B cell (primary cell): ENCODE results near the gene NYAP2. TPM values are rescaled to one million over a fixed set of nuclear protein-coding genes. Genes with fewer than 3 reads are reported as not detected.

Experiments
- ATAC-seq: fragments of 200-7000 bp; cut with Tn5 transposase; one replicate; pipeline ENCODE4 v1.10.0; 2021; ENCODE audit warnings: low read depth, mild to moderate bottlenecking, moderate number of reproducible peaks, moderate library complexity
- CTCF ChIA-PET: fragments of 350-600 bp; sonication (Branson Sonifier 250); formaldehyde crosslinking; loops from one replicate; lab custom pipeline; 2021; ENCODE audit warnings: antibody characterized with exemption, inconsistent platforms; lab: Charles Lee
- POLR2A ChIA-PET: fragments of 350-600 bp; sonication (Branson Sonifier 250); formaldehyde crosslinking; loops from one replicate; lab custom pipeline; 2021; ENCODE audit warnings: antibody characterized with exemption; lab: Charles Lee
- DNase-seq: peaks from one replicate; pipeline ENCODE4 v3.0.0; 2013
- H2AFZ ChIP-seq: 2 replicates; pipeline ENCODE4 v1.6.1; 2012; ENCODE audit warnings: mild to moderate bottlenecking, low read depth, low read length; ENCODE audit not compliant: insufficient read depth, poor library complexity, severe bottlenecking
- H3K27ac ChIP-seq, 2 donors: 1 replicate in 1 of 2; 2 replicates in 1 of 2; pipeline ENCODE4 v1.5.1; 2012 to 2013; ENCODE audit warnings: low read length in 2 of 2, mild to moderate bottlenecking in 2 of 2, moderate library complexity in 1 of 2
- H3K27me3 ChIP-seq, 4 experiments: fragments of 200-600 bp in 1 of 4; sonication (generic) in 1 of 4; replicated peaks in 1 of 4; 1 replicate in 2 of 4; 2 replicates in 2 of 4; pipeline versions ENCODE4 v1.6.1 to v1.7.0; 2013 to 2016; ENCODE audit warnings: low read length in 3 of 4, mild to moderate bottlenecking in 2 of 4, mixed read lengths in 1 of 4, moderate library complexity in 1 of 4; ENCODE audit not compliant: insufficient read depth in 4 of 4, control insufficient read depth in 3 of 4; ENCODE audit errors: control extremely low read depth in 1 of 4
- H3K36me3 ChIP-seq, 2 experiments: replicated peaks in 1 of 2; 1 replicate in 1 of 2; 2 replicates in 1 of 2; pipeline versions ENCODE4 v1.6.1 to v1.7.1; 2013; ENCODE audit warnings: low read length in 1 of 2; ENCODE audit not compliant: insufficient read depth in 2 of 2, control insufficient read depth in 1 of 2; ENCODE audit errors: control extremely low read depth in 1 of 2, extremely low read depth in 1 of 2
- H3K4me1 ChIP-seq, 2 donors: fragments of 200-600 bp in 1 of 2; sonication (generic) in 1 of 2; 1 replicate in 1 of 2; 2 replicates in 1 of 2; pipeline versions ENCODE4 v1.5.1 to v1.6.1; 2013 to 2017; ENCODE audit warnings: low read length in 2 of 2; ENCODE audit not compliant: control insufficient read depth in 2 of 2, insufficient read depth in 2 of 2
- H3K4me2 ChIP-seq: replicated peaks from 2 replicates; pipeline ENCODE3; 2012; ENCODE audit warnings: mild to moderate bottlenecking, low read depth, low read length; ENCODE audit not compliant: poor library complexity, severe bottlenecking
- H3K4me3 ChIP-seq, 5 experiments: fragments of 200-600 bp in 1 of 5; sonication (generic) in 1 of 5; 1 replicate in 3 of 5; 2 replicates in 2 of 5; pipeline versions ENCODE4 v1.5.1 to v1.7.0; 2011 to 2016; ENCODE audit warnings: low read length in 4 of 5, mild to moderate bottlenecking in 4 of 5, low read depth in 2 of 5, control low read depth in 1 of 5, moderate library complexity in 1 of 5; ENCODE audit not compliant: insufficient read depth in 1 of 5; ENCODE audit errors: control extremely low read depth in 1 of 5, extremely low read depth in 1 of 5
- H3K79me2 ChIP-seq: fragments of 200-600 bp; sonication (generic); one replicate; pipeline ENCODE4 v1.6.0; 2016; ENCODE audit warnings: low read length; ENCODE audit not compliant: control insufficient read depth, insufficient read depth
- H3K9ac ChIP-seq: fragments of 200-600 bp; sonication (generic); 2 replicates; pipeline ENCODE4 v1.6.1; 2017; ENCODE audit warnings: mild to moderate bottlenecking, low read length, moderate library complexity
- H3K9me3 ChIP-seq, 3 donors: one replicate each; pipeline versions ENCODE4 v1.6.1 to v1.7.1; 2013; ENCODE audit warnings: low read length in 2 of 3; ENCODE audit not compliant: control insufficient read depth in 2 of 3, insufficient read depth in 1 of 3; ENCODE audit errors: control extremely low read depth in 1 of 3
- H4K20me1 ChIP-seq: 2 replicates; pipeline ENCODE4 v1.6.0; 2012; ENCODE audit warnings: mild to moderate bottlenecking, low read length; ENCODE audit not compliant: insufficient read depth, control insufficient read depth, poor library complexity, severe bottlenecking
- H3K27ac Mint-ChIP-seq: one replicate; pipeline ENCODE4 v1.8.0; 2021; ENCODE audit warnings: mixed read lengths
- H3K27me3 Mint-ChIP-seq: one replicate; pipeline ENCODE4 v1.8.0; 2021; ENCODE audit warnings: mixed read lengths
- H3K4me1 Mint-ChIP-seq: one replicate; pipeline ENCODE4 v1.8.0; 2021; ENCODE audit warnings: mixed read lengths
- H3K4me3 Mint-ChIP-seq: one replicate; pipeline ENCODE4 v1.8.0; 2021; ENCODE audit warnings: mixed read lengths
- H3K9me3 Mint-ChIP-seq: one replicate; pipeline ENCODE4 v1.8.0; 2022; ENCODE audit warnings: mixed read lengths; ENCODE audit not compliant: insufficient read depth
- CTCF ChIP-seq: fragments of 200-600 bp; IDR thresholded peaks from one replicate; pipeline ENCODE4 v1.8.0; 2022; ENCODE audit warnings: antibody characterized with exemption, mild to moderate bottlenecking
- EZH2 ChIP-seq: IDR thresholded peaks from 2 replicates; pipeline ENCODE4 v1.6.1; 2012; ENCODE audit warnings: borderline replicate concordance, low read depth, mild to moderate bottlenecking, moderate library complexity, low read length; ENCODE audit not compliant: insufficient read depth, poor library complexity, severe bottlenecking
- WGBS: methylation state at CpG from one replicate; pipeline ENCODE4 v1.1.5; 2013; ENCODE audit warnings: missing lambda C conversion rate; ENCODE audit not compliant: insufficient coverage; 5-methylcytosine and 5-hydroxymethylcytosine counted together
- intact Hi-C: fragments of 100-400 bp; cut with micrococcal nuclease; formaldehyde crosslinking; loops from one replicate; pipeline ENCODE4 v1.10.0; 2022
- polyA plus RNA-seq: library from polyadenylated mRNA; depleted of rRNA; stranded (reverse); fragments of >200 nt; gene quantifications from 2 replicates; pipeline ENCODE4 v1.2.3, GENCODE V29; 2012
- total RNA-seq, 2 donors: library from RNA; stranded (reverse); fragments of 120-200 nt in 1 of 2; gene quantifications; 1 replicate in 1 of 2; 2 replicates in 1 of 2; pipeline versions ENCODE4 v1.2.3 to v1.2.4, GENCODE V29; 2013 to 2022

Gene NYAP2
- total and polyA plus RNA-seq, 2 donors (not counting 1 experiment from before 2014, with no cell fraction given) = 0.12 to 0.17 TPM

GRCh38 chr2:225354281-225354774 is 45.2 kb upstream of the NYAP2 start:
- Mint-ChIP-seq H3K9me3 (no peaks in the 10 kb centered on the region), H3K4me1 (no peaks in the 10 kb centered on the region), H3K4me3 (no peak overlapping the region), H3K27me3 (peaks cover 14% of the 10 kb centered on the region), H3K27ac (no peak overlapping the region)
- intact Hi-C loops = no loop called here
- Histone ChIP-seq H3K27me3 (no peaks in the 10 kb centered on the region), H3K36me3 (no peaks in the 10 kb centered on the region), H3K9ac (no peak overlapping the region), H3K4me3 (no peak overlapping the region), H3K4me1 (no peaks in the 10 kb centered on the region), H3K27ac (no peak overlapping the region), H3K9me3 (no peaks in the 10 kb centered on the region), H4K20me1 (no peaks in the 10 kb centered on the region), H2AFZ (no peak overlapping the region), H3K79me2 (no peaks in the 10 kb centered on the region), H3K4me2 (no peak overlapping the region)
- WGBS = 50% methylated on average over 1 of the region's 3 CpGs
- ChIA-PET POLR2A (no interaction called here), CTCF (no interaction called here)
- no peak for DNase-seq
- no peak for ATAC-seq
- TF ChIP-seq CTCF (no peak), EZH2 (no peak)

- Histone ChIP-seq H3K79me2 (no peaks in the 10 kb centered on the region), H3K9ac (no peak overlapping the region), H3K27ac (no peak overlapping the region), H3K4me3 (no peak overlapping the region), H3K27me3 (no peaks in the 10 kb centered on the region), H3K4me1 (no peaks in the 10 kb centered on the region), H3K4me2 (no peak overlapping the region), H3K9me3 (no peaks in the 10 kb centered on the region), H3K36me3 (no peaks in the 10 kb centered on the region), H4K20me1 (no peaks in the 10 kb centered on the region), H2AFZ (no peak overlapping the region)
- no peak overlapping the region for H3K4me3 Mint-ChIP-seq
- 80% methylated on average over 1 of the region's 3 CpGs for WGBS
- ChIA-PET CTCF (no interaction called here), POLR2A (no interaction called here)
- intact Hi-C loops = no loop called here
- no peak for ATAC-seq
- H3K4me1 Mint-ChIP-seq = no peaks in the 10 kb centered on the region
- H3K27me3 Mint-ChIP-seq = peaks cover 14% of the 10 kb centered on the region
- DNase-seq = no peak
- TF ChIP-seq CTCF (no peak), EZH2 (no peak)
- no peaks in the 10 kb centered on the region for H3K9me3 Mint-ChIP-seq
- no peak overlapping the region for H3K27ac Mint-ChIP-seq
These were observed 43.7 kb upstream of the NYAP2 start for GRCh38 chr2:225355788-225356187.
